ENCODE measurements around the gene PRPF19. TPM values are rescaled to one million over a fixed set of nuclear protein-coding genes. Genes with fewer than 3 reads are reported as not detected.

PRPF19 gene
- total RNA-seq, 5 donors from 2014 or later (not counting 1 experiment from before 2014, with no cell fraction given), result 81.7 to 106 (median 96.9) TPM

DNA sequence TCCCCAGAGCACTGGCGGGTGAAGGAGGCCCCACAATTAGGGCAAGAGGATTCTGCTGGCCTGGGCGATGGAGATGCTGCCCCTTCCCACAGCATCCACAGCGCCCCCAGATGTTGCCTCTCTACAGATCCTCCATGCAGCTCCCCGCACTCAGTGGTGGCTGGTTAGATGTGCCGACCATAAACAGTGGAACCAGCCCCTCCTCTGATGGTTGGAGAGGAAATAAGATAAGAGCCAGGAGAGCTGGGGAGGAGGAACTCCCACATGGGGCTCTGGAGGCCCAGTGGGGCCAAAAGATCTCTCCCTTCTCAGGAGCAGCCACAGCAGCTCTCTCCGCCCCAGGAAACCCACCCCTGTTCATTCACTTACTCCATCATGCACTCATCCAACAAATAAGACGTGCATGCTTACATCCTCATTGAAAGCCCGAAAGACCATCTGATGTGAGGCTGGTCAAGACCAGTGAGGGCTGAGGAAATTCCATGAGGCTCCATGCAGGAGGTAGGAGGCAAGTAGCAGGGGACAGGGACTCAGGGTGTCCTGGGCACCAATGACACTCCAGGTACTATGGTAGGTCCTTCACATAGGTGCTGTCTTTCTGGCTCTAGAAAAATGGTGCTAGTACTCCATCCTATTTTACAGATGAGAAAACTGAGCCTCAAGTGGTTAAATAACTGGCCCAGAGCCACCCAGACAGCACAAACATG lies 52.1 kb downstream of the PRPF19 start:
- DNase-seq, result no peak
- Mint-ChIP-seq H3K9me3 (no peaks in the 10 kb centered on the region), H3K36me3 (peaks cover 29% of the 10 kb centered on the region), H3K27ac (no peak overlapping the region), H3K4me1 (peaks cover 20 to 21% (median 20%) of the 10 kb centered on the region in 3 donors), H3K4me3 (peak overlapping the region in 1 of 3 donors; percentile 43), H3K27me3 (no peaks in the 10 kb centered on the region)
- H3K27me3 ChIP-seq (replicated peaks in 1 of 2; ENCODE audit: control insufficient read depth in 2 of 2, extremely low read depth in 1 of 2, insufficient read depth in 2 of 2, low read length in 1 of 2), result peaks cover 0 to 2% of the 10 kb centered on the region in 2 experiments
- H3K4me3 ChIP-seq (ENCODE audit: control insufficient read depth in 1 of 2, extremely low read depth in 1 of 2, low read length in 1 of 2), result no peak overlapping the region
- H3K9me3 ChIP-seq, result no peaks in the 10 kb centered on the region
- ChIA-PET CTCF (no interaction called here), POLR2A (no interaction called here)
- H3K27ac ChIP-seq (ENCODE audit: low read length), result no peak overlapping the region
- H3K4me1 ChIP-seq (ENCODE audit: control insufficient read depth in 1 of 2, extremely low read depth in 1 of 2, insufficient read depth in 2 of 2, low read length in 2 of 2), result peaks cover 6 to 13% of the 10 kb centered on the region in 2 experiments
- 70% methylated on average over 2 of the region's 8 CpGs for WGBS (ENCODE audit: insufficient coverage)
- H3K36me3 ChIP-seq (ENCODE audit: control insufficient read depth in 2 of 2, extremely low read depth in 1 of 2, insufficient read depth in 1 of 2, low read length in 1 of 2), result peaks cover 9 to 20% of the 10 kb centered on the region in 2 donors
- no peak for ATAC-seq (replicated peaks in 1 of 4)

DNA sequence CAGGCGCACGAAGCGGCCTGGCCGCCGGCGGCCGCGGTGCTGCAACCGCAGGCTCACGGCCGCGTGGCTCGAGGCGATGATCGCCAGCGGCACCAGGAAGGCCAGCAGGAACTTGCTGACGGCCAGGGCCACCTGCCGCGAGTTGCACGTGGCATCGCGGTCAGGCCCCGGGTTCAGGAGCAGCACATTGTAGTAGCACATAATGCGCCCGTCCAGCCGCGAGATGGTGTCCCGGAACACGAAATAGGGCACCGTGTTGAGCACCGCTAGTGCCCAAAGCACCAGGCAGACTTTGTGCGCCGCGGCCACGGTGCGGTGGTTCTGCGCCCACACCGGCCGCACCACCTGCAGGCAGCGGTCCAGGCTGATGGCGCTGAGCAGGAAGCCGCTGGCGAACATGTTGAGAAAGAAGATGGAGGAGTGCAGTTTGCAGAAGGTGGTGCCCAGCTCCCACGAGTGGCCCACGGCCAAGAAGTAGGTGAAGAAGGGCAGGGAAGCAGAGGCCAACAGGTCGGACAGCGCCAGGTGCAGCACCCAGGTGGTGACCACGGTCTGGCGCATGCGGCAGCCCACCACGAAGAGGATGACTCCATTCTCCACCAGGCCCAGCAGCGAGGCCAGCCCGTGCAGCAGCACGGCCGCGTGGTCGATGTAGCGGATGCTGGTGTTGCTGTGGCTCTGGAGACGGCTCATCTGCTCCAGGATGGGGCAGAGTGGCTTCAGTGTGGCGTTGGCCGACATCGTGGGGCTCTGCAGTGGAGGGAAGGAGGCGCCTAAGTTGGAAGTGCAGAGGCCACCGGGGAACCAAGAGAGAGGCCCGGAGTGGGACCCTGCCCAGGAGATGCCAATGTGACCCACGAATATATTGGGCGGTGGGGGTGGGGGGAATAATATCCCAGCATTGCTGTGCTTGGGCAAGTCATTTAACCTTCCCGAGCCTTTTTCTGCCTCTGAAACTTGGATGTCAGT lies 53.1 kb downstream of the PRPF19 start:
- H3K36me3 Mint-ChIP-seq, result peaks cover 34% of the 10 kb centered on the region
- Histone ChIP-seq H3K36me3 (ENCODE audit: control insufficient read depth in 2 of 2, extremely low read depth in 1 of 2, insufficient read depth in 1 of 2, low read length in 1 of 2) (peaks cover 17 to 29% of the 10 kb centered on the region in 2 donors), H3K27me3 (replicated peaks in 1 of 2; ENCODE audit: control insufficient read depth in 2 of 2, extremely low read depth in 1 of 2, insufficient read depth in 2 of 2, low read length in 1 of 2) (peaks cover 0 to 2% of the 10 kb centered on the region in 2 experiments), H3K9me3 (no peaks in the 10 kb centered on the region), H3K4me1 (ENCODE audit: control insufficient read depth in 1 of 2, extremely low read depth in 1 of 2, insufficient read depth in 2 of 2, low read length in 2 of 2) (peaks cover 3 to 5% of the 10 kb centered on the region in 2 experiments), H3K27ac (ENCODE audit: low read length) (no peak overlapping the region), H3K4me3 (ENCODE audit: control insufficient read depth in 1 of 2, extremely low read depth in 1 of 2, low read length in 1 of 2) (no peak overlapping the region)
- DNase-seq, result no peak
- ChIA-PET POLR2A (no interaction called here), CTCF (no interaction called here)
- 96% methylated on average over 63 of the region's 68 CpGs for WGBS (ENCODE audit: insufficient coverage)
- ATAC-seq (replicated peaks in 1 of 4), result no peak
- peaks cover 10 to 13% (median 10%) of the 10 kb centered on the region in 3 donors for H3K4me1 Mint-ChIP-seq
- H3K27me3 Mint-ChIP-seq, result no peaks in the 10 kb centered on the region
- H3K27ac Mint-ChIP-seq, result no peak overlapping the region
- H3K4me3 Mint-ChIP-seq, result no peak overlapping the region
- H3K9me3 Mint-ChIP-seq, result no peaks in the 10 kb centered on the region

DNA sequence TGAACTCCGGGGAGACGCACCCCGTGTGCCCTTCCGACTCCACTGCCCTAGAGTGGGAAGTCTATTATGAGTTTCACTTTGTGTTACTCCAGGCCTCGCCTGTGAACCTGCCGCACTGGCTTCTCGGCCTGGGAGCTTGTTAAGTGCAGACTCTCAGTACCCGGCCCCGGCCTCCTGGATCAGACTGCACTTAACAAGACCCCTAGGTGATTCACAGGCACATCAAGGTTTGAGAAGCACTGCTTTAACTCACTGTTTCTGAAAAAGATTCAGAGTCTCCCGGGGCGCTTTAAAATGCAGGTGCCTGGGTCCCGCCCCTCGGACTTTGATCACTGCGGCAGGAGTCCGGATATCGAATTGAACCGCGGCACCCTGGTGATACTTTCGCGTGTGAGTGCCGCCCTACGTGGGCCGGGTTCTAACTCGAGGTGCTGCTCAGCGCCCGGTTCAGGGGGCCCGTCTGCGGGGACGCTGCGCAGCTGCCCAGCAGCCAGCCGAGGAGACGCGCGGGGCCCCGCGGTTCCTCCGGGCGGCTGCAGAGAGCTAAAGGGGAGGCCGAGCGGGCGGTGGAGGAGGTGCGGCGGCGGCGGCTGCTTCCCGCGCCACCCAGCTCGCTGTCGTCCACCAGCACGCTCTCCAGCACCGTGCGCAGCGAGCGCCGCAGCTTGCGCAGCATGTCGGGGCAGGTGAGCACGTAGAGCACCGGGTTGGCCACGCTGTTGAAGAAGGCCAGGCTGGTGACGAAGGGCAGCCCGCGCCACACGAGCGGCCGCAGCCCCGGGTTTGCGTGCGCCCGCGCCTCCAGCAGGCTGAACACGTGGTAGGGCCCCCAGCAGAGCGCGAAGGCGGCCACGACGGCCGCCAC lies 54.0 kb downstream of the PRPF19 start:
- ChIA-PET POLR2A (interaction anchor here in 1 of 2 donors (0.6 kb wide), 1 partner anchor 15 kb away, joined by 3 read pairs; no protein-coding TSS in a partner anchor), CTCF (no interaction called here)

GRCh38 chr11:60851327-60852104 lies 54.9 kb downstream of the PRPF19 start:
- Histone ChIP-seq H3K9me3 (no peaks in the 10 kb centered on the region), H3K4me3 (ENCODE audit: control insufficient read depth in 1 of 2, extremely low read depth in 1 of 2, low read length in 1 of 2) (no peak overlapping the region), H3K4me1 (ENCODE audit: control insufficient read depth in 1 of 2, extremely low read depth in 1 of 2, insufficient read depth in 2 of 2, low read length in 2 of 2) (peaks cover 0 to 2% of the 10 kb centered on the region in 2 experiments), H3K36me3 (ENCODE audit: control insufficient read depth in 2 of 2, extremely low read depth in 1 of 2, insufficient read depth in 1 of 2, low read length in 1 of 2) (peaks cover 17 to 34% of the 10 kb centered on the region in 2 donors), H3K27ac (ENCODE audit: low read length) (no peak overlapping the region), H3K27me3 (replicated peaks in 1 of 2; ENCODE audit: control insufficient read depth in 2 of 2, extremely low read depth in 1 of 2, insufficient read depth in 2 of 2, low read length in 1 of 2) (peaks cover 0 to 2% of the 10 kb centered on the region in 2 experiments)
- Mint-ChIP-seq H3K4me3 (no peak overlapping the region), H3K27ac (no peak overlapping the region), H3K36me3 (peaks cover 34% of the 10 kb centered on the region), H3K27me3 (no peaks in the 10 kb centered on the region), H3K9me3 (no peaks in the 10 kb centered on the region), H3K4me1 (peaks cover 4 to 9% (median 6%) of the 10 kb centered on the region in 3 donors)
- ChIA-PET CTCF (no interaction called here), POLR2A (interaction anchor here in 1 of 2 donors (0.6 kb wide), 1 partner anchor 15 kb away, joined by 3 read pairs; no protein-coding TSS in a partner anchor)
- 96% methylated on average over 12 of the region's 17 CpGs for WGBS (ENCODE audit: insufficient coverage)
- DNase-seq, result no peak
- no peak for ATAC-seq (replicated peaks in 1 of 4)

More for the DNA sequence above, 54.0 kb downstream of the PRPF19 start:
- ATAC-seq (replicated peaks in 1 of 4) (no peak), DNase-seq (no peak)
- Mint-ChIP-seq H3K4me1 (peaks cover 3 to 9% (median 6%) of the 10 kb centered on the region in 3 donors), H3K36me3 (peaks cover 34% of the 10 kb centered on the region), H3K4me3 (no peak overlapping the region), H3K27me3 (no peaks in the 10 kb centered on the region), H3K9me3 (no peaks in the 10 kb centered on the region), H3K27ac (no peak overlapping the region)
- no peak overlapping the region for H3K27ac ChIP-seq (ENCODE audit: low read length)
- peaks cover 0 to 2% of the 10 kb centered on the region in 2 experiments for H3K4me1 ChIP-seq (ENCODE audit: control insufficient read depth in 1 of 2, extremely low read depth in 1 of 2, insufficient read depth in 2 of 2, low read length in 2 of 2)
- H3K27me3 ChIP-seq (replicated peaks in 1 of 2; ENCODE audit: control insufficient read depth in 2 of 2, extremely low read depth in 1 of 2, insufficient read depth in 2 of 2, low read length in 1 of 2), result peaks cover 0 to 2% of the 10 kb centered on the region in 2 experiments
- peaks cover 17 to 34% of the 10 kb centered on the region in 2 donors for H3K36me3 ChIP-seq (ENCODE audit: control insufficient read depth in 2 of 2, extremely low read depth in 1 of 2, insufficient read depth in 1 of 2, low read length in 1 of 2)
- no peak overlapping the region for H3K4me3 ChIP-seq (ENCODE audit: control insufficient read depth in 1 of 2, extremely low read depth in 1 of 2, low read length in 1 of 2)
- H3K9me3 ChIP-seq, result no peaks in the 10 kb centered on the region
- WGBS (ENCODE audit: insufficient coverage), result 98% methylated on average over 62 of the region's 78 CpGs

DNA sequence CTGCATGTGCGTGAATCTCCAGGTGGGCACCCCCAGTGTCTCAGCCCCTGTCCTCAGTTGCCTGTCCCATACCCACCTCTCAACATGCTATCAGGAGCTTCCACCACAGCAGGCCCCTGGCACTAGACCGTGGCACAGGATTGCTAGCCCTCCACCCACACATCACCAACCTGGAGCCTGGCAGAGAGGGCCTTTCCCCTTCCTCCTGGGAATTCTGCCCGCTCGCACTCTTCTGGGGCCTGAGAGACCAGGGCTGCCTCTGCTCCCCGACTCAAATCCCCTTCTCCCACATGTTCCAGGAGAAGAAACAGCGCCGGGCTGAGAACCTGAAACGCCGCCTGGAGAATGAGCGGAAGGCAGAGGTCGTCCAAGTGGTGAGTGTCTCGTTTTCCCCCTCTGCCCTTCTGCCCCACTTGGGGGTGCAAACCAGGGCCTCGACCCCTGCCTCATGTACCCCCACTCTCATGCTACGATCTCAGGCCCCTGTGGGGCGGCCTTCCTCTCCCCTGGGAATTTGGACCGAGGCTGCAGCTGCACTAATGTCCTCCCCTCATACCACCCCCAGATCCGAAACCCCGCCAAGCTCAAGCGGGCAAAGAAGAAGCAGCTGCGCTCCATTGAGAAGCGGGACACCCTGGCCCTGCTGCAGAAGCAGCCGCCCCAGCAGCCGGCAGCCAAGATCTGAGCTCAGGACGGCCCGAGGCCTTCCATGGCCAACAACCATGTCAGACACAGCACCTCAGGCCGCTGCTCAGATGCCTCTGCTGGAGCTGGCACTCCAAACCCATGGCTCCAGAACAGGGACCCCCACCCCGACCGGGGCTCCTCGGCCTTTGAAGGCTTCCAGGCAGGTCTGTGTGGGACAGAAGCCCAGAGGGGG lies 56.5 kb downstream of the PRPF19 start:
- CTCF ChIA-PET, result interaction anchor here in 1 of 2 donors (0.6 kb wide), 1 partner anchor 49 kb away, joined by 3 read pairs; no protein-coding TSS in a partner anchor
- WGBS (ENCODE audit: insufficient coverage), result 86% methylated on average over 21 of the region's 29 CpGs
- H3K27ac Mint-ChIP-seq, result no peak overlapping the region
- Histone ChIP-seq H3K27me3 (replicated peaks in 1 of 2; ENCODE audit: control insufficient read depth in 2 of 2, extremely low read depth in 1 of 2, insufficient read depth in 2 of 2, low read length in 1 of 2) (no peaks in the 10 kb centered on the region), H3K36me3 (ENCODE audit: control insufficient read depth in 2 of 2, extremely low read depth in 1 of 2, insufficient read depth in 1 of 2, low read length in 1 of 2) (peaks cover 19 to 37% of the 10 kb centered on the region in 2 donors), H3K4me1 (ENCODE audit: control insufficient read depth in 1 of 2, extremely low read depth in 1 of 2, insufficient read depth in 2 of 2, low read length in 2 of 2) (peaks cover under 1 to 5% of the 10 kb centered on the region in 2 experiments), H3K27ac (ENCODE audit: low read length) (no peak overlapping the region), H3K4me3 (ENCODE audit: control insufficient read depth in 1 of 2, extremely low read depth in 1 of 2, low read length in 1 of 2) (no peak overlapping the region), H3K9me3 (no peaks in the 10 kb centered on the region)
- no peak overlapping the region for H3K4me3 Mint-ChIP-seq
- no peaks in the 10 kb centered on the region for H3K9me3 Mint-ChIP-seq
- POLR2A ChIA-PET, result no interaction called here
- no peaks in the 10 kb centered on the region for H3K27me3 Mint-ChIP-seq
- DNase-seq (no peak), ATAC-seq (replicated peaks in 1 of 4) (no peak)
- H3K36me3 Mint-ChIP-seq, result peaks cover 38% of the 10 kb centered on the region
- H3K4me1 Mint-ChIP-seq, result peaks cover 7 to 10% (median 7%) of the 10 kb centered on the region in 3 donors

Measured in T-cell (primary cell).